ENCODE results near the gene COL26A1.

DNA sequence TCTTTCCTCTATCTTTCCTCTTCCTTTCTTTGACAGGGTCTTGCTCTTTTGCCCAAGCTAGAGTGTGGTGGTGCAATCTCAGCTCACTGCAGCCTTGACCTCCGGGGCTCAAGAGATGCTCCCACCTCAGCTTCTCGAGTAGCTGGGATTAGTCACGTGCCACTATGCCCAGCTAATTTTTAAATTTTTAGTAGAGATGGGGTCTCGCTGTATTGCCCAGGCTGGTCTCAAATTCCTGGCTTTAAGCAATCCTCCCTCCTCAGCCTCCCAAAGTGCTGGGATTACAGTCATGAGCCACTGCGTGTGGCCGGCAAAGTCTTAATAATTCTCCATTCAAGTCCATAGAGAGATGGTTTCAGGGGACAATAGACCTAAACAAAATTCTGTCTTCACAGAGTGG, 40.2 kb downstream of the COL26A1 start:
- TF ChIP-seq FOXP2 (optimal IDR thresholded peaks at IDR 0.05; ENCODE audit: control extremely low read depth, extremely low read length, insufficient read depth) (no peak), EZH2 (IDR thresholded peaks at IDR 0.05) (no peak), POLR2AphosphoS5 (IDR thresholded peaks at IDR 0.05; ENCODE audit: borderline replicate concordance, low read depth, low read length) (no peak)

Data from SK-N-MC (cell line).